ENCODE results near the gene KIF20A. TPM values are rescaled to one million over a fixed set of nuclear protein-coding genes. Genes with fewer than 3 reads are reported as not detected.

KIF20A gene
- total and polyA plus RNA-seq, 2 experiments from 2014 or later: 41.0 to 60.4 TPM

- no peak for TF ChIP-seq ETS1 (IDR thresholded peaks at IDR 0.05)
- TF ChIP-seq EZH2 (IDR thresholded peaks at IDR 0.05; ENCODE audit: low read depth, unreplicated experiment): no peak
- no peak for TF ChIP-seq ZNF462 (CRISPR knock-in tag; IDR thresholded peaks at IDR 0.05)
- TF ChIP-seq CREB1 (CRISPR knock-in tag; IDR thresholded peaks at IDR 0.05; ENCODE audit: low read depth): no peak
Measured at GRCh38 chr5:138157626-138158025, 21.3 kb upstream of the KIF20A start (continued).

GRCh38 chr5:138159666-138160065, 19.2 kb upstream of the KIF20A start:
- H3K4me3 Mint-ChIP-seq: no peak overlapping the region
- Histone ChIP-seq H3K79me2 (replicated peaks; ENCODE audit: insufficient read depth) (no peaks in the 10 kb centered on the region), H3K36me3 (ENCODE audit: insufficient read depth) (peaks cover 74% of the 10 kb centered on the region), H3K4me3 (no peak overlapping the region), H3K9me2 (ENCODE audit: insufficient read depth) (no peaks in the 10 kb centered on the region), H3K4me1 (ENCODE audit: insufficient read depth) (no peaks in the 10 kb centered on the region), H3K27ac (ENCODE audit: low read depth) (no peak overlapping the region), H4K20me1 (replicated peaks; ENCODE audit: insufficient read depth) (peaks cover 6% of the 10 kb centered on the region), H3F3A (replicated peaks; ENCODE audit: low read depth) (no peaks in the 10 kb centered on the region), H3K4me2 (no peak overlapping the region), H3K27me3 (ENCODE audit: insufficient read depth) (no peaks in the 10 kb centered on the region), H2AFZ (no peak overlapping the region)
- no peak overlapping the region for H3K27ac Mint-ChIP-seq
- H3K4me1 Mint-ChIP-seq: no peaks in the 10 kb centered on the region
- peaks cover 81% of the 10 kb centered on the region for H3K36me3 Mint-ChIP-seq (ENCODE audit: low read depth)
- peaks cover 1% of the 10 kb centered on the region for H3K27me3 Mint-ChIP-seq (ENCODE audit: insufficient read depth, low read depth, poor library complexity)
- no peaks in the 10 kb centered on the region for H3K9me3 Mint-ChIP-seq
- ATAC-seq (no peak), DNase-seq (ENCODE audit: low spot score) (no peak)
- TF ChIP-seq EZH2phosphoT487 (IDR thresholded peaks at IDR 0.05; ENCODE audit: unreplicated experiment) (no peak), JUNB (IDR thresholded peaks at IDR 0.05; ENCODE audit: unreplicated experiment) (no peak), ZNF114 (CRISPR knock-in tag; IDR thresholded peaks at IDR 0.05) (no peak), ZNF331 (CRISPR knock-in tag; IDR thresholded peaks at IDR 0.05; ENCODE audit: low read depth) (no peak), ETS1 (IDR thresholded peaks at IDR 0.05) (no peak), CTCF (conservative IDR thresholded peaks at IDR 0.05; ENCODE audit: low read depth in 2 of 2) (no peak)
